K562 (cell line): ENCODE measurements around the gene PSORS1C1. TPM values are rescaled to one million over a fixed set of nuclear protein-coding genes. Genes with fewer than 3 reads are reported as not detected.

Experiments used
- CEBPB ChIP-seq: fragments of 450-650 bp; IDR thresholded peaks from 2 replicates; pipeline ENCODE4 v1.6.1; 2016; ENCODE audit warnings: missing genetic modification characterization, missing compliant biosample characterization
- GABPB1 ChIP-seq: sonication (generic); formaldehyde crosslinking; IDR thresholded peaks from 2 replicates; pipeline ENCODE4 v1.8.0; 2022; ENCODE audit warnings: mild to moderate bottlenecking, missing genetic modification reagents
- HMG20A ChIP-seq: fragments of 450-650 bp; formaldehyde crosslinking; conservative IDR thresholded peaks from 2 replicates; pipeline ENCODE4 v1.4.0; 2020; ENCODE audit warnings: mild to moderate bottlenecking, mixed read lengths
- LCOR ChIP-seq: sonication (generic); formaldehyde crosslinking; IDR thresholded peaks from 2 replicates; pipeline ENCODE4 v1.8.0; 2022; ENCODE audit warnings: mild to moderate bottlenecking, missing genetic modification reagents
- RB1 ChIP-seq: fragments of 450-650 bp; IDR thresholded peaks from 2 replicates; pipeline ENCODE4 v1.6.1; 2017; ENCODE audit warnings: low read depth, mild to moderate bottlenecking
- SREBF2 ChIP-seq: sonication (generic); formaldehyde crosslinking; IDR thresholded peaks from 2 replicates; pipeline ENCODE4 v1.4.0; 2020; ENCODE audit warnings: mild to moderate bottlenecking, missing genetic modification reagents
- SRSF9 ChIP-seq: fragments of 200-400 bp; formaldehyde crosslinking; IDR thresholded peaks from 2 replicates; pipeline ENCODE4 v1.6.1; 2017; ENCODE audit warnings: low read depth, low read length, borderline replicate concordance
- polyA plus RNA-seq, 8 experiments: library from polyadenylated mRNA; depleted of rRNA in 4 of 8; stranded (reverse) in 5 of 8; unstranded in 3 of 8; fragments of >200 nt; fragmentation: Nextera tagmentation in 2 of 8; fragmentation: Illumina TruSeq in 1 of 8; extraction: Ambion mirVana in 2 of 8; extraction: Trizol in 1 of 8; gene quantifications; 2 replicates each; pipeline versions ENCODE4 v1.2.1 to v1.2.3, GENCODE V29; 2011 to 2014; ENCODE audit warnings: inconsistent platforms in 1 of 8, missing spikeins in 1 of 8
- total RNA-seq, 7 experiments: library from RNA; depleted of rRNA in 6 of 7; stranded (reverse); fragments of >200 nt in 6 of 7; fragmentation: Illumina TruSeq in 2 of 7; extraction: Trizol in 2 of 7; gene quantifications; 2 replicates each; pipeline versions ENCODE4 v1.2.1 to v1.2.3, GENCODE V29; 2011 to 2021; ENCODE audit warnings: low replicate concordance in 1 of 7
- TF ChIP-seq, protein P1 (sequence below): sonication (generic); formaldehyde crosslinking; IDR thresholded peaks from 2 replicates; pipeline ENCODE4 v1.8.0; 2023; ENCODE audit warnings: missing genetic modification reagents, mild to moderate bottlenecking, borderline replicate concordance
- TF ChIP-seq, protein P2 (sequence below): fragments of 450-650 bp; IDR thresholded peaks from 2 replicates; pipeline ENCODE4 v1.6.1; 2016; ENCODE audit warnings: mild to moderate bottlenecking, moderate library complexity

Gene PSORS1C1
- total and polyA plus RNA-seq, 9 of the 15 experiments (the other 6 are each of a cell fraction or from before 2014, with no cell fraction given) = 0.11 TPM; not detected in 8

DNA sequence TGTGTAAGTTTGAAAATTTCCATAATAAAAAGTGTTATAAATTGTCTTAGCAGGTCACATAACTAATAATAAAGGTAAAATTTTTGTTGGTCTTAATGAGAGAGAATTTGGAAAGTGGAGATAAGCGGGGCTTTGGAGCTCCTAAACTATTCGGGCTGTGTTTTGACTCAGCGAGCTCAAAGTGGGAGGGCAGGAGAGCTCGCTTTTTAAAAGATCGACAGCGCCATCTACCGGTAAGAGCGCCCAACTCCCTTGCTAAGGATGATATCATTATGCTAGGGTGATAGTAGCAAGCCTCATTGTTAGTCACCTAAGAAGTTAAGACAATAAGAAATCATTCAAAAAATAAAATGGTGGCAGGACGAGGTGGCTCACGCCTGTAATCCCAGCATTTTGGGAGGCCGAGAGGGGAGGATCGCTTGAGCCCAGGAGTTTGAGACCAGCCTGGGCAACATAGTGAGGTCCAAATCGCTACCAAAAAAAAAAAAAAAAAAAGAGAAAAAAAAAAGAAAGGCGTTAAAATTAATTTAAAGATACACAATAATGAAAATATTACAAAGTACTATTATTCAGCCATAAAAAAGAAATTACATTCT, 27.0 kb upstream of the PSORS1C1 start (continued):
- TF ChIP-seq, protein P1, sequence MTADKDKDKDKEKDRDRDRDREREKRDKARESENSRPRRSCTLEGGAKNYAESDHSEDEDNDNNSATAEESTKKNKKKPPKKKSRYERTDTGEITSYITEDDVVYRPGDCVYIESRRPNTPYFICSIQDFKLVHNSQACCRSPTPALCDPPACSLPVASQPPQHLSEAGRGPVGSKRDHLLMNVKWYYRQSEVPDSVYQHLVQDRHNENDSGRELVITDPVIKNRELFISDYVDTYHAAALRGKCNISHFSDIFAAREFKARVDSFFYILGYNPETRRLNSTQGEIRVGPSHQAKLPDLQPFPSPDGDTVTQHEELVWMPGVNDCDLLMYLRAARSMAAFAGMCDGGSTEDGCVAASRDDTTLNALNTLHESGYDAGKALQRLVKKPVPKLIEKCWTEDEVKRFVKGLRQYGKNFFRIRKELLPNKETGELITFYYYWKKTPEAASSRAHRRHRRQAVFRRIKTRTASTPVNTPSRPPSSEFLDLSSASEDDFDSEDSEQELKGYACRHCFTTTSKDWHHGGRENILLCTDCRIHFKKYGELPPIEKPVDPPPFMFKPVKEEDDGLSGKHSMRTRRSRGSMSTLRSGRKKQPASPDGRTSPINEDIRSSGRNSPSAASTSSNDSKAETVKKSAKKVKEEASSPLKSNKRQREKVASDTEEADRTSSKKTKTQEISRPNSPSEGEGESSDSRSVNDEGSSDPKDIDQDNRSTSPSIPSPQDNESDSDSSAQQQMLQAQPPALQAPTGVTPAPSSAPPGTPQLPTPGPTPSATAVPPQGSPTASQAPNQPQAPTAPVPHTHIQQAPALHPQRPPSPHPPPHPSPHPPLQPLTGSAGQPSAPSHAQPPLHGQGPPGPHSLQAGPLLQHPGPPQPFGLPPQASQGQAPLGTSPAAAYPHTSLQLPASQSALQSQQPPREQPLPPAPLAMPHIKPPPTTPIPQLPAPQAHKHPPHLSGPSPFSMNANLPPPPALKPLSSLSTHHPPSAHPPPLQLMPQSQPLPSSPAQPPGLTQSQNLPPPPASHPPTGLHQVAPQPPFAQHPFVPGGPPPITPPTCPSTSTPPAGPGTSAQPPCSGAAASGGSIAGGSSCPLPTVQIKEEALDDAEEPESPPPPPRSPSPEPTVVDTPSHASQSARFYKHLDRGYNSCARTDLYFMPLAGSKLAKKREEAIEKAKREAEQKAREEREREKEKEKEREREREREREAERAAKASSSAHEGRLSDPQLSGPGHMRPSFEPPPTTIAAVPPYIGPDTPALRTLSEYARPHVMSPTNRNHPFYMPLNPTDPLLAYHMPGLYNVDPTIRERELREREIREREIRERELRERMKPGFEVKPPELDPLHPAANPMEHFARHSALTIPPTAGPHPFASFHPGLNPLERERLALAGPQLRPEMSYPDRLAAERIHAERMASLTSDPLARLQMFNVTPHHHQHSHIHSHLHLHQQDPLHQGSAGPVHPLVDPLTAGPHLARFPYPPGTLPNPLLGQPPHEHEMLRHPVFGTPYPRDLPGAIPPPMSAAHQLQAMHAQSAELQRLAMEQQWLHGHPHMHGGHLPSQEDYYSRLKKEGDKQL = no peak
- 0 out of 2 replicates have a peak, but pooled peaks have one; percentile 25 for TF ChIP-seq RB1
- TF ChIP-seq HMG20A (CRISPR knock-in tag) = no peak
- no peak for TF ChIP-seq GABPB1 (CRISPR knock-in tag)
- TF ChIP-seq SREBF2 = no peak
- 0 out of 2 replicates have a peak, but pooled peaks have one; percentile 30 for TF ChIP-seq LCOR (CRISPR knock-in tag)
- TF ChIP-seq, protein P2, sequence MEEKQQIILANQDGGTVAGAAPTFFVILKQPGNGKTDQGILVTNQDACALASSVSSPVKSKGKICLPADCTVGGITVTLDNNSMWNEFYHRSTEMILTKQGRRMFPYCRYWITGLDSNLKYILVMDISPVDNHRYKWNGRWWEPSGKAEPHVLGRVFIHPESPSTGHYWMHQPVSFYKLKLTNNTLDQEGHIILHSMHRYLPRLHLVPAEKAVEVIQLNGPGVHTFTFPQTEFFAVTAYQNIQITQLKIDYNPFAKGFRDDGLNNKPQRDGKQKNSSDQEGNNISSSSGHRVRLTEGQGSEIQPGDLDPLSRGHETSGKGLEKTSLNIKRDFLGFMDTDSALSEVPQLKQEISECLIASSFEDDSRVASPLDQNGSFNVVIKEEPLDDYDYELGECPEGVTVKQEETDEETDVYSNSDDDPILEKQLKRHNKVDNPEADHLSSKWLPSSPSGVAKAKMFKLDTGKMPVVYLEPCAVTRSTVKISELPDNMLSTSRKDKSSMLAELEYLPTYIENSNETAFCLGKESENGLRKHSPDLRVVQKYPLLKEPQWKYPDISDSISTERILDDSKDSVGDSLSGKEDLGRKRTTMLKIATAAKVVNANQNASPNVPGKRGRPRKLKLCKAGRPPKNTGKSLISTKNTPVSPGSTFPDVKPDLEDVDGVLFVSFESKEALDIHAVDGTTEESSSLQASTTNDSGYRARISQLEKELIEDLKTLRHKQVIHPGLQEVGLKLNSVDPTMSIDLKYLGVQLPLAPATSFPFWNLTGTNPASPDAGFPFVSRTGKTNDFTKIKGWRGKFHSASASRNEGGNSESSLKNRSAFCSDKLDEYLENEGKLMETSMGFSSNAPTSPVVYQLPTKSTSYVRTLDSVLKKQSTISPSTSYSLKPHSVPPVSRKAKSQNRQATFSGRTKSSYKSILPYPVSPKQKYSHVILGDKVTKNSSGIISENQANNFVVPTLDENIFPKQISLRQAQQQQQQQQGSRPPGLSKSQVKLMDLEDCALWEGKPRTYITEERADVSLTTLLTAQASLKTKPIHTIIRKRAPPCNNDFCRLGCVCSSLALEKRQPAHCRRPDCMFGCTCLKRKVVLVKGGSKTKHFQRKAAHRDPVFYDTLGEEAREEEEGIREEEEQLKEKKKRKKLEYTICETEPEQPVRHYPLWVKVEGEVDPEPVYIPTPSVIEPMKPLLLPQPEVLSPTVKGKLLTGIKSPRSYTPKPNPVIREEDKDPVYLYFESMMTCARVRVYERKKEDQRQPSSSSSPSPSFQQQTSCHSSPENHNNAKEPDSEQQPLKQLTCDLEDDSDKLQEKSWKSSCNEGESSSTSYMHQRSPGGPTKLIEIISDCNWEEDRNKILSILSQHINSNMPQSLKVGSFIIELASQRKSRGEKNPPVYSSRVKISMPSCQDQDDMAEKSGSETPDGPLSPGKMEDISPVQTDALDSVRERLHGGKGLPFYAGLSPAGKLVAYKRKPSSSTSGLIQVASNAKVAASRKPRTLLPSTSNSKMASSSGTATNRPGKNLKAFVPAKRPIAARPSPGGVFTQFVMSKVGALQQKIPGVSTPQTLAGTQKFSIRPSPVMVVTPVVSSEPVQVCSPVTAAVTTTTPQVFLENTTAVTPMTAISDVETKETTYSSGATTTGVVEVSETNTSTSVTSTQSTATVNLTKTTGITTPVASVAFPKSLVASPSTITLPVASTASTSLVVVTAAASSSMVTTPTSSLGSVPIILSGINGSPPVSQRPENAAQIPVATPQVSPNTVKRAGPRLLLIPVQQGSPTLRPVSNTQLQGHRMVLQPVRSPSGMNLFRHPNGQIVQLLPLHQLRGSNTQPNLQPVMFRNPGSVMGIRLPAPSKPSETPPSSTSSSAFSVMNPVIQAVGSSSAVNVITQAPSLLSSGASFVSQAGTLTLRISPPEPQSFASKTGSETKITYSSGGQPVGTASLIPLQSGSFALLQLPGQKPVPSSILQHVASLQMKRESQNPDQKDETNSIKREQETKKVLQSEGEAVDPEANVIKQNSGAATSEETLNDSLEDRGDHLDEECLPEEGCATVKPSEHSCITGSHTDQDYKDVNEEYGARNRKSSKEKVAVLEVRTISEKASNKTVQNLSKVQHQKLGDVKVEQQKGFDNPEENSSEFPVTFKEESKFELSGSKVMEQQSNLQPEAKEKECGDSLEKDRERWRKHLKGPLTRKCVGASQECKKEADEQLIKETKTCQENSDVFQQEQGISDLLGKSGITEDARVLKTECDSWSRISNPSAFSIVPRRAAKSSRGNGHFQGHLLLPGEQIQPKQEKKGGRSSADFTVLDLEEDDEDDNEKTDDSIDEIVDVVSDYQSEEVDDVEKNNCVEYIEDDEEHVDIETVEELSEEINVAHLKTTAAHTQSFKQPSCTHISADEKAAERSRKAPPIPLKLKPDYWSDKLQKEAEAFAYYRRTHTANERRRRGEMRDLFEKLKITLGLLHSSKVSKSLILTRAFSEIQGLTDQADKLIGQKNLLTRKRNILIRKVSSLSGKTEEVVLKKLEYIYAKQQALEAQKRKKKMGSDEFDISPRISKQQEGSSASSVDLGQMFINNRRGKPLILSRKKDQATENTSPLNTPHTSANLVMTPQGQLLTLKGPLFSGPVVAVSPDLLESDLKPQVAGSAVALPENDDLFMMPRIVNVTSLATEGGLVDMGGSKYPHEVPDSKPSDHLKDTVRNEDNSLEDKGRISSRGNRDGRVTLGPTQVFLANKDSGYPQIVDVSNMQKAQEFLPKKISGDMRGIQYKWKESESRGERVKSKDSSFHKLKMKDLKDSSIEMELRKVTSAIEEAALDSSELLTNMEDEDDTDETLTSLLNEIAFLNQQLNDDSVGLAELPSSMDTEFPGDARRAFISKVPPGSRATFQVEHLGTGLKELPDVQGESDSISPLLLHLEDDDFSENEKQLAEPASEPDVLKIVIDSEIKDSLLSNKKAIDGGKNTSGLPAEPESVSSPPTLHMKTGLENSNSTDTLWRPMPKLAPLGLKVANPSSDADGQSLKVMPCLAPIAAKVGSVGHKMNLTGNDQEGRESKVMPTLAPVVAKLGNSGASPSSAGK = no peak
- no peak for TF ChIP-seq CEBPB (tag)
- TF ChIP-seq SRSF9 = no peak
